DND-41 (cell line): ENCODE results near the gene ARL5C.

Experiments used
- CTCF ChIP-seq: IDR thresholded peaks from 2 replicates; pipeline ENCODE4 v1.5.1; 2012; ENCODE audit warnings: borderline replicate concordance, low read length, moderate library complexity, mild to moderate bottlenecking; ENCODE audit not compliant: poor library complexity, severe bottlenecking; ENCODE audit errors: extremely low read depth
- EZH2 ChIP-seq: IDR thresholded peaks from 3 replicates; pipeline ENCODE4 v1.6.1; 2012; ENCODE audit warnings: borderline replicate concordance, low read depth, mild to moderate bottlenecking, moderate library complexity, low read length, inconsistent platforms; ENCODE audit not compliant: severe bottlenecking

GRCh38 chr17:39198186-39198566 is 32.2 kb upstream of the ARL5C start:
- TF ChIP-seq CTCF (no peak), EZH2 (no peak)
